K562 (cell line): ENCODE measurements around the gene CST3. TPM values are rescaled to one million over a fixed set of nuclear protein-coding genes. Genes with fewer than 3 reads are reported as not detected.

Experiments used
- ATAC-seq: fragments of 200-7000 bp; cut with Tn5 transposase; 3 replicates; pipeline ENCODE4 v1.9.1; 2020; ENCODE audit warnings: moderate library complexity
- BruUV-seq: library from RNA; stranded (reverse); fragments of 400-500 nt; replicated peaks from 2 replicates; lab custom pipeline; 2021; lab: Mats Ljungman, UMichigan
- CTCF ChIA-PET: fragments of 300-600 bp; formaldehyde crosslinking; extraction: SDS; loops from one replicate; lab custom pipeline; 2021; ENCODE audit warnings: low intra/inter-chr PET ratio; lab: Yijun Ruan, JAX
- POLR2A ChIA-PET: fragments of 300-600, 350-650 bp; sonication (Branson Sonifier 250); formaldehyde crosslinking; extraction: SDS; loops from one replicate; lab custom pipeline; 2021; ENCODE audit warnings: antibody characterized with exemption, inconsistent platforms; lab: Yijun Ruan, JAX
- DNase-seq, 4 experiments: peaks; one replicate each; pipeline versions ENCODE4 v3.0.0 to v3.0.0-alpha.2; 2011 to 2018; ENCODE audit warnings: low spot score in 3 of 4, mixed read lengths in 3 of 4; ENCODE audit errors: extremely low read depth in 1 of 4
- FAIRE-seq: peaks from 2 replicates; lab custom pipeline; 2011; peaks lifted over from hg19 to GRCh38; lab: Jason Lieb, UNC
- H2AFZ ChIP-seq: 2 replicates; pipeline ENCODE4 v1.6.0; 2011; ENCODE audit warnings: low read depth, low read length, control low read depth, inconsistent platforms
- H3K27ac ChIP-seq: fragments of 200-600 bp; 3 replicates; pipeline ENCODE4 v1.8.0; 2011; ENCODE audit warnings: low read depth, mild to moderate bottlenecking, control low read depth, inconsistent platforms, low read length, moderate library complexity, mixed read lengths; ENCODE audit errors: extremely low read depth
- H3K27me3 ChIP-seq, 2 experiments: fragments of 300-600 bp in 1 of 2; 2 replicates in 1 of 2; 3 replicates in 1 of 2; pipeline versions ENCODE4 v1.6.0 to v1.8.0; 2011; ENCODE audit warnings: inconsistent platforms in 2 of 2, low read length in 2 of 2, mild to moderate bottlenecking in 1 of 2, mixed read lengths in 1 of 2, moderate library complexity in 1 of 2; ENCODE audit not compliant: control insufficient read depth in 2 of 2, insufficient read depth in 2 of 2
- H3K36me3 ChIP-seq: fragments of 300-600 bp; 3 replicates; pipeline ENCODE4 v1.8.0; 2011; ENCODE audit warnings: mild to moderate bottlenecking, low read length, inconsistent platforms; ENCODE audit not compliant: control insufficient read depth, insufficient read depth
- H3K4me1 ChIP-seq, 2 experiments: fragments of 200-600 bp in 1 of 2; replicated peaks in 1 of 2; 2 replicates in 1 of 2; 3 replicates in 1 of 2; pipeline versions ENCODE4 v1.5.1 to v1.8.0; 2011; ENCODE audit warnings: inconsistent platforms in 2 of 2, low read length in 2 of 2, mild to moderate bottlenecking in 1 of 2, mixed read lengths in 1 of 2, moderate library complexity in 1 of 2; ENCODE audit not compliant: control insufficient read depth in 2 of 2, insufficient read depth in 2 of 2
- H3K4me2 ChIP-seq: 2 replicates; pipeline ENCODE4 v1.6.1; 2011; ENCODE audit warnings: low read length, control low read depth, inconsistent platforms, mixed read lengths; ENCODE audit not compliant: insufficient read depth
- H3K4me3 ChIP-seq: fragments of 200-600 bp; sonication (generic), shearing (Covaris generic); 2 replicates; pipeline ENCODE4 v1.5.1; 2016; ENCODE audit warnings: control low read depth, inconsistent platforms
- H3K79me2 ChIP-seq: fragments of 200-600 bp; 3 replicates; pipeline ENCODE4 v1.8.0; 2011; ENCODE audit warnings: low read length, inconsistent platforms; ENCODE audit not compliant: control insufficient read depth, insufficient read depth
- H3K9ac ChIP-seq, 2 experiments: 2 replicates each; pipeline versions ENCODE4 v1.6.0 to v1.6.1; 2011; ENCODE audit warnings: low read depth in 2 of 2, low read length in 2 of 2, control low read depth in 1 of 2, inconsistent platforms in 1 of 2, mild to moderate bottlenecking in 1 of 2, mixed read lengths in 1 of 2; ENCODE audit not compliant: insufficient read depth in 1 of 2
- H3K9me1 ChIP-seq: one replicate; pipeline ENCODE4 v1.6.0; 2011; ENCODE audit warnings: inconsistent platforms, mild to moderate bottlenecking, low read length, moderate library complexity; ENCODE audit not compliant: control insufficient read depth, insufficient read depth
- H3K9me3 ChIP-seq: replicated peaks from 2 replicates; pipeline ENCODE4 v1.5.1; 2011; ENCODE audit warnings: low read depth, low read length, inconsistent platforms; ENCODE audit not compliant: control insufficient read depth, insufficient read depth
- H4K20me1 ChIP-seq: replicated peaks from 2 replicates; pipeline ENCODE4 v1.6.1; 2011; ENCODE audit warnings: low read length, inconsistent platforms, mixed read lengths; ENCODE audit not compliant: control insufficient read depth, insufficient read depth
- HEY1 ChIP-seq: fragments of 250-450 bp; sonication (Bioruptor Pico); IDR thresholded peaks from 2 replicates; pipeline ENCODE4 v1.5.0; 2020; ENCODE audit warnings: mild to moderate bottlenecking, moderate library complexity, borderline replicate concordance
- HLTF ChIP-seq: fragments of 450-650 bp; IDR thresholded peaks from 2 replicates; pipeline ENCODE4 v1.6.1; 2016
- PPARD ChIP-seq: fragments of 250-450 bp; sonication (Bioruptor Pico); IDR thresholded peaks from 2 replicates; pipeline ENCODE4 v1.8.0; 2022; ENCODE audit warnings: inconsistent platforms, mild to moderate bottlenecking, moderate library complexity
- XRCC3 ChIP-seq: fragments of 450-650 bp; IDR thresholded peaks from 2 replicates; pipeline ENCODE4 v1.6.1; 2017; ENCODE audit warnings: mild to moderate bottlenecking, moderate library complexity
- ZNF165 ChIP-seq: fragments of 250-450 bp; sonication (Bioruptor Pico); IDR thresholded peaks from 2 replicates; pipeline ENCODE4 v1.4.0; 2020; ENCODE audit warnings: borderline replicate concordance
- ZNF324 ChIP-seq: fragments of 250-450 bp; sonication (Bioruptor Pico); IDR thresholded peaks from 2 replicates; pipeline ENCODE4 v1.4.0; 2020; ENCODE audit warnings: mild to moderate bottlenecking
- in situ Hi-C: fragments of 300-500 bp; cut with MboI; formaldehyde crosslinking; loops from 4 replicates; pipeline ENCODE4 v1.15.0; 2018; ENCODE audit warnings: inconsistent platforms, mixed read lengths
- intact Hi-C: fragments of 100-400 bp; cut with micrococcal nuclease; formaldehyde crosslinking; loops from 2 replicates; pipeline ENCODE4 v1.14.2; 2022
- polyA plus RNA-seq, 8 experiments: library from polyadenylated mRNA; depleted of rRNA in 4 of 8; stranded (reverse) in 5 of 8; unstranded in 3 of 8; fragments of >200 nt; fragmentation: Nextera tagmentation in 2 of 8; fragmentation: Illumina TruSeq in 1 of 8; extraction: Ambion mirVana in 2 of 8; extraction: Trizol in 1 of 8; gene quantifications; 2 replicates each; pipeline versions ENCODE4 v1.2.1 to v1.2.3, GENCODE V29; 2011 to 2014; ENCODE audit warnings: inconsistent platforms in 1 of 8, missing spikeins in 1 of 8
- total RNA-seq, 7 experiments: library from RNA; depleted of rRNA in 6 of 7; stranded (reverse); fragments of >200 nt in 6 of 7; fragmentation: Illumina TruSeq in 2 of 7; extraction: Trizol in 2 of 7; gene quantifications; 2 replicates each; pipeline versions ENCODE4 v1.2.1 to v1.2.3, GENCODE V29; 2011 to 2021; ENCODE audit warnings: low replicate concordance in 1 of 7
- TF ChIP-seq, protein P1 (sequence below): sonication (generic); formaldehyde crosslinking; IDR thresholded peaks from 2 replicates; pipeline ENCODE4 v1.8.1; 2023; ENCODE audit warnings: mild to moderate bottlenecking, missing genetic modification reagents

Gene CST3
- total and polyA plus RNA-seq, 9 of the 15 experiments (the other 6 are each of a cell fraction or from before 2014, with no cell fraction given) = 8.7 to 113 (median 48.5) TPM

DNA sequence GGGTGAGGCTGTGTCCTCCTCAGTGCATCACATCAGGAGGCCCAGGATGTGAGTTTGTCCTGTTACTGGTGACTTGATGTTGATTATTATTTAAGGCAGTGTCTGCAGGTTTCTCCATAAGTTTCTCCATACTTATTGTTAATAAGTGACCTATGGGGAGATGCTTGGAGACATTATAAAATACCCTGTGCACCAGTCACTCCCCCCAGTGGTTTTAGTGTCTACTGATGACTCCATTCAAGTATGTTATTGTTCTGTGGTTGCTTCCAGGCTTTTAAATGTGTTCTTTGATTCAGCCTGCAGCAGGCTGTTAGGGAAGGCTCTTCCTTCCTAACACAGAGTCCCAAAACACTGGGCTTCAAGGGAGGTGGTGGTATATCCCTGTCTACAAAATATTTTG is 14.6 kb upstream of the CST3 start:
- BruUV-seq = no TSS peak
- intact Hi-C loops (no loop called here), in situ Hi-C loops (no loop called here)
- POLR2A ChIA-PET = no interaction called here
- ATAC-seq (no peak), FAIRE-seq (no peak), DNase-seq (no peak)
- peaks cover 0 to 6% of the 10 kb centered on the region in 2 experiments; a peak in 2 of 5 replicates for H3K4me1 ChIP-seq
- no peaks in the 10 kb centered on the region for H3K36me3 ChIP-seq
- H3K4me3 ChIP-seq = no peak overlapping the region
- no peaks in the 10 kb centered on the region for H3K79me2 ChIP-seq
- no peak overlapping the region for H3K4me2 ChIP-seq
- H3K27ac ChIP-seq = no peak overlapping the region
- no peaks in the 10 kb centered on the region for H4K20me1 ChIP-seq
- no peaks in the 10 kb centered on the region for H3K9me3 ChIP-seq
- H2AFZ ChIP-seq = no peak overlapping the region
- no peak overlapping the region for H3K9ac ChIP-seq
- CTCF ChIA-PET = no interaction called here
- TF ChIP-seq, protein P1, sequence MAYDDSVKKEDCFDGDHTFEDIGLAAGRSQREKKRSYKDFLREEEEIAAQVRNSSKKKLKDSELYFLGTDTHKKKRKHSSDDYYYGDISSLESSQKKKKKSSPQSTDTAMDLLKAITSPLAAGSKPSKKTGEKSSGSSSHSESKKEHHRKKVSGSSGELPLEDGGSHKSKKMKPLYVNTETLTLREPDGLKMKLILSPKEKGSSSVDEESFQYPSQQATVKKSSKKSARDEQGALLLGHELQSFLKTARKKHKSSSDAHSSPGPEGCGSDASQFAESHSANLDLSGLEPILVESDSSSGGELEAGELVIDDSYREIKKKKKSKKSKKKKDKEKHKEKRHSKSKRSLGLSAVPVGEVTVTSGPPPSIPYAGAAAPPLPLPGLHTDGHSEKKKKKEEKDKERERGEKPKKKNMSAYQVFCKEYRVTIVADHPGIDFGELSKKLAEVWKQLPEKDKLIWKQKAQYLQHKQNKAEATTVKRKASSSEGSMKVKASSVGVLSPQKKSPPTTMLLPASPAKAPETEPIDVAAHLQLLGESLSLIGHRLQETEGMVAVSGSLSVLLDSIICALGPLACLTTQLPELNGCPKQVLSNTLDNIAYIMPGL = no peak
- TF ChIP-seq XRCC3 (no peak), PPARD (CRISPR knock-in tag) (no peak), ZNF165 (CRISPR knock-in tag) (no peak), HLTF (no peak), ZNF324 (no peak), HEY1 (CRISPR knock-in tag) (no peak)
- no peaks in the 10 kb centered on the region for H3K9me1 ChIP-seq
- no peaks in the 10 kb centered on the region for H3K27me3 ChIP-seq
